Keratinocyte (primary cell): ENCODE measurements around the gene DTNB. TPM values are rescaled to one million over a fixed set of nuclear protein-coding genes. Genes with fewer than 3 reads are reported as not detected.

Experiments
- DNase-seq: peaks from one replicate; pipeline ENCODE4 v3.0.0-alpha.2; 2011; ENCODE audit warnings: low read depth, missing footprints, low spot score
- FAIRE-seq: peaks from 2 replicates; lab custom pipeline; 2011; peaks lifted over from hg19 to GRCh38; lab: Jason Lieb, UNC
- H2AFZ ChIP-seq: 2 replicates; pipeline ENCODE4 v1.6.0; 2012; ENCODE audit warnings: low read length, control low read depth, inconsistent platforms; ENCODE audit not compliant: control insufficient read depth
- H3K27ac ChIP-seq: 2 replicates; pipeline ENCODE4 v1.5.1; 2011; ENCODE audit warnings: low read length; ENCODE audit not compliant: control insufficient read depth, insufficient read depth
- H3K27me3 ChIP-seq: 3 replicates; pipeline ENCODE4 v1.6.0; 2011; ENCODE audit warnings: low read length; ENCODE audit not compliant: control insufficient read depth, insufficient read depth; ENCODE audit errors: extremely low read depth
- H3K36me3 ChIP-seq, 2 experiments: 2 replicates in 1 of 2; 3 replicates in 1 of 2; pipeline ENCODE4 v1.5.1; 2011; ENCODE audit warnings: low read length in 2 of 2, mild to moderate bottlenecking in 1 of 2; ENCODE audit not compliant: control insufficient read depth in 2 of 2, insufficient read depth in 2 of 2; ENCODE audit errors: extremely low read depth in 1 of 2
- H3K4me1 ChIP-seq: 3 replicates; pipeline ENCODE4 v1.5.1; 2011; ENCODE audit warnings: low read length; ENCODE audit not compliant: control insufficient read depth, insufficient read depth; ENCODE audit errors: extremely low read depth
- H3K4me2 ChIP-seq: 3 replicates; pipeline ENCODE4 v1.6.0; 2011; ENCODE audit warnings: low read depth, low read length; ENCODE audit not compliant: control insufficient read depth, insufficient read depth; ENCODE audit errors: extremely low read depth
- H3K4me3 ChIP-seq, 3 experiments: fragments of 200-600 bp in 1 of 3; sonication (generic) in 1 of 3; 2 replicates in 2 of 3; 3 replicates in 1 of 3; pipeline ENCODE4 v1.5.1; 2011 to 2016; ENCODE audit warnings: low read length in 3 of 3, mild to moderate bottlenecking in 3 of 3, control low read depth in 2 of 3, inconsistent platforms in 1 of 3, low read depth in 1 of 3, mixed read lengths in 1 of 3, mixed run types in 1 of 3, moderate library complexity in 1 of 3; ENCODE audit not compliant: control insufficient read depth in 2 of 3, insufficient read depth in 2 of 3; ENCODE audit errors: extremely low read depth in 1 of 3
- H3K79me2 ChIP-seq: 2 replicates; pipeline ENCODE4 v1.6.0; 2012; ENCODE audit warnings: low read length; ENCODE audit not compliant: control insufficient read depth, insufficient read depth
- H3K9ac ChIP-seq: 3 replicates; pipeline ENCODE4 v1.6.0; 2011; ENCODE audit warnings: low read length; ENCODE audit not compliant: control insufficient read depth, insufficient read depth; ENCODE audit errors: extremely low read depth
- H3K9me1 ChIP-seq: 3 replicates; pipeline ENCODE4 v1.6.0; 2011; ENCODE audit warnings: low read length; ENCODE audit not compliant: control insufficient read depth, insufficient read depth; ENCODE audit errors: extremely low read depth
- H3K9me3 ChIP-seq: 2 replicates; pipeline ENCODE4 v1.5.1; 2012; ENCODE audit warnings: low read depth, low read length; ENCODE audit not compliant: control insufficient read depth
- H4K20me1 ChIP-seq: 3 replicates; pipeline ENCODE4 v1.6.0; 2011; ENCODE audit warnings: low read length; ENCODE audit not compliant: control insufficient read depth, insufficient read depth; ENCODE audit errors: extremely low read depth
- EZH2 ChIP-seq: IDR thresholded peaks from one replicate; pipeline ENCODE4 v1.6.1; 2012; ENCODE audit warnings: inconsistent platforms, mild to moderate bottlenecking, low read length, moderate library complexity
- dilution Hi-C: fragments of 300-500 bp; cut with MboI; formaldehyde crosslinking; loops from one replicate; pipeline ENCODE4 v1.7.0; 2020; ENCODE audit warnings: low sequenced_read_pairs; ENCODE audit not compliant: extremely low pct_ligation_motif_present
- polyA plus RNA-seq, 5 experiments: library from polyadenylated mRNA; depleted of rRNA in 3 of 5; stranded (reverse) in 3 of 5; stranded (forward) in 1 of 5; unstranded in 1 of 5; fragments of >200 nt; gene quantifications; 1 replicate in 1 of 5; 2 replicates in 3 of 5; 3 replicates in 1 of 5; pipeline versions ENCODE4 v1.2.1 to v1.2.3, GENCODE V29; 2011 to 2012; ENCODE audit warnings: missing spikeins in 2 of 5, low read depth in 1 of 5, low replicate concordance in 1 of 5
- TF ChIP-seq, protein P1 (sequence below), 3 experiments: IDR thresholded peaks in 1 of 3; conservative IDR thresholded peaks in 1 of 3; optimal IDR thresholded peaks in 1 of 3; 2 replicates in 2 of 3; 3 replicates in 1 of 3; pipeline versions ENCODE3 to v1.5.1; 2011; ENCODE audit warnings: low read length in 3 of 3, mild to moderate bottlenecking in 3 of 3, moderate library complexity in 2 of 3, control low read depth in 1 of 3, inconsistent platforms in 1 of 3; ENCODE audit not compliant: insufficient read depth in 2 of 3; ENCODE audit errors: extremely low read depth in 1 of 3

The DTNB gene
- polyA plus RNA-seq, 1 donor (not counting 4 experiments of a cell fraction or from before 2014, with no cell fraction given) = 31.5 TPM

DNA sequence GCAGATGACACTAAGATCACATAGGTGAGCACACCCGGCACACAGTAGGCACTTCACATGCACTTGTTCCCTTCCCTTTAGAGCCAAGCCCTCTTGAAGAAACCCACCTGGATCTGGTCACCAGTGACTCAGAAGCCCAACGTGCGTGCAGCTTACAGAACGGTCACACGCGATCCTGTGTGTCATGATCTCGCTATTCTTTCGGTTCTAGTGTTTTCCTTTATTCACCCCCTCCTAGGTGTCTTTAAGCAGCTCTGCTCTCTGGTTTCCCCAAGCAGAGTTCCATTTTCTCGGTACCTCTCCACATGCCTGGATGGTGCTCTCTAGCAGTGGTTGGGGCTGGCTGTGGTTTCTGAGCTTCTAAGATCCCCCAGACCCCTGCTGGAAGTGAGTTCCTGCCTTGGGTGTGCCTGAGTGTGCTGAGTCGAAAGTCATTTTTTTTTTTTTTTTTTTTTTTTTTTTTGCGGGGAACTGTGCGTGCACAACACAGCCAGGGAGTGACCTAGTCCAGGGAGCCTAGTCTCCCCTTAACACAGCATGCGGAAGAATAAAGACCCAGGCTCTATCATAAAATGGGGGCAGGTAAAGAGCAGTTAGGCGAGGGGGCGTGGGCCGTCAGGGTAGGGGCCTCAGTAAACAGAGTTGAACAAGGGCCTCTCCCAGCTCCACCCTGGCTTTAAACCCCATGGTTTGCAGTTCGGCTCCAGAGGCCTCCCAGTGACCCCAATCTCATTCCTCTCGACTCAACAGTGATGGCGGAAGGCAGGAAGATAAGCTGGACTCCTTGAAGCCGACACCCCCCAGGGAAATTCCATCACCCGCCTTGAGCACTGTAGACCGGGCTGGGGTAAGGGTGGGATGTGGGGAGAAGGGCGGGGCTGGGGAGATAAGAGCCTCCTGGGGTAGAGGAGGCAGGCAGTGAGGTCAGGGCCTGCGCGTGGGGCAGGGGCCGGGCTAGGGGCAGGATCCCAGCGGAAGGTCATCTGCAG lies 301.8 kb downstream of the DTNB start:
- dilution Hi-C loops = no loop called here
- Histone ChIP-seq H3K27ac (no peak overlapping the region), H2AFZ (no peak overlapping the region), H3K36me3 (no peaks in the 10 kb centered on the region), H3K79me2 (no peaks in the 10 kb centered on the region), H4K20me1 (no peaks in the 10 kb centered on the region), H3K9me3 (no peaks in the 10 kb centered on the region), H3K4me2 (no peak overlapping the region), H3K4me1 (peaks cover 19% of the 10 kb centered on the region), H3K4me3 (no peak overlapping the region), H3K9me1 (no peaks in the 10 kb centered on the region), H3K9ac (no peak overlapping the region), H3K27me3 (no peaks in the 10 kb centered on the region)
- TF ChIP-seq, protein P1, sequence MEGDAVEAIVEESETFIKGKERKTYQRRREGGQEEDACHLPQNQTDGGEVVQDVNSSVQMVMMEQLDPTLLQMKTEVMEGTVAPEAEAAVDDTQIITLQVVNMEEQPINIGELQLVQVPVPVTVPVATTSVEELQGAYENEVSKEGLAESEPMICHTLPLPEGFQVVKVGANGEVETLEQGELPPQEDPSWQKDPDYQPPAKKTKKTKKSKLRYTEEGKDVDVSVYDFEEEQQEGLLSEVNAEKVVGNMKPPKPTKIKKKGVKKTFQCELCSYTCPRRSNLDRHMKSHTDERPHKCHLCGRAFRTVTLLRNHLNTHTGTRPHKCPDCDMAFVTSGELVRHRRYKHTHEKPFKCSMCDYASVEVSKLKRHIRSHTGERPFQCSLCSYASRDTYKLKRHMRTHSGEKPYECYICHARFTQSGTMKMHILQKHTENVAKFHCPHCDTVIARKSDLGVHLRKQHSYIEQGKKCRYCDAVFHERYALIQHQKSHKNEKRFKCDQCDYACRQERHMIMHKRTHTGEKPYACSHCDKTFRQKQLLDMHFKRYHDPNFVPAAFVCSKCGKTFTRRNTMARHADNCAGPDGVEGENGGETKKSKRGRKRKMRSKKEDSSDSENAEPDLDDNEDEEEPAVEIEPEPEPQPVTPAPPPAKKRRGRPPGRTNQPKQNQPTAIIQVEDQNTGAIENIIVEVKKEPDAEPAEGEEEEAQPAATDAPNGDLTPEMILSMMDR (optimal IDR thresholded peaks at IDR 0.05 in 1 of 3, IDR thresholded peaks at IDR 0.05 in 1 of 3, conservative IDR thresholded peaks at IDR 0.05 in 1 of 3; ENCODE audit: extremely low read depth in 1 of 3, insufficient read depth in 2 of 3, low read length in 3 of 3) = no peak
- TF ChIP-seq EZH2 = no peak
- DNase-seq (no peak), FAIRE-seq (no peak)

DNA sequence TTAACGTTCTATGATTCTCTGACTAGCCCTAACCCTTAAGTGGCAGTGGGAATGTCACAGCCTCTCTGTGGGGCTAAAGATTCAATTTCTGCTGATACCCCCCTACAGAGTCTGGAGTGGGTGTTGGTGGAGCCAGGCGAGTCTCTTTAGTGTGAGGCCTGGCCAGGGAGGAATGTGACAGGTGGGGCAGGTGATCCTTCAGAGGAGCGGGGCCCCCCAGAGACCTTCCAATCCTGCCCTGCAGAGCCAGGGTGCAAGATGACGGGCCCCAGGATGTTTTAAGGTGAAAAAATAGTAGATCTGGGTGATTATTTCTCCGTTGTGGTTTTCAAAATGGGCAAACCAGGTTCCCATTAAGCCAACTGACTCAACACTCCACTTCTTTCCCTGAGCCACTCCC lies 303.5 kb downstream of the DTNB start:
- Histone ChIP-seq H3K9me3 (no peaks in the 10 kb centered on the region), H3K79me2 (no peaks in the 10 kb centered on the region), H3K4me1 (peaks cover 21% of the 10 kb centered on the region), H3K4me3 (no peak overlapping the region), H3K9ac (no peak overlapping the region), H3K9me1 (no peaks in the 10 kb centered on the region), H3K27me3 (no peaks in the 10 kb centered on the region), H3K36me3 (no peaks in the 10 kb centered on the region), H4K20me1 (no peaks in the 10 kb centered on the region), H3K4me2 (no peak overlapping the region), H2AFZ (no peak overlapping the region), H3K27ac (no peak overlapping the region)
- TF ChIP-seq, protein P1 (optimal IDR thresholded peaks at IDR 0.05 in 1 of 3, IDR thresholded peaks at IDR 0.05 in 1 of 3, conservative IDR thresholded peaks at IDR 0.05 in 1 of 3; ENCODE audit: extremely low read depth in 1 of 3, insufficient read depth in 2 of 3, low read length in 3 of 3) = no peak
- no peak for TF ChIP-seq EZH2
- FAIRE-seq (no peak), DNase-seq (no peak)
- dilution Hi-C loops = no loop called here
